Kidney epithelial cell (primary cell): ENCODE data around the gene DISC1. TPM values are rescaled to one million over a fixed set of nuclear protein-coding genes. Genes with fewer than 3 reads are reported as not detected.

Experiments used
- DNase-seq: peaks from one replicate; pipeline ENCODE4 v3.0.0-alpha.2; 2010; ENCODE audit warnings: low read depth
- H3K27me3 ChIP-seq: 2 replicates; pipeline ENCODE4 v1.6.0; 2011; ENCODE audit warnings: low read length; ENCODE audit not compliant: control insufficient read depth, insufficient read depth
- H3K36me3 ChIP-seq: 2 replicates; pipeline ENCODE4 v1.5.1; 2011; ENCODE audit warnings: low read length; ENCODE audit not compliant: control insufficient read depth, insufficient read depth
- H3K4me3 ChIP-seq: 2 replicates; pipeline ENCODE4 v1.5.1; 2011; ENCODE audit warnings: low read depth, mild to moderate bottlenecking, control low read depth, low read length
- CTCF ChIP-seq: IDR thresholded peaks from 2 replicates; pipeline ENCODE4 v1.5.1; 2011; ENCODE audit warnings: mild to moderate bottlenecking, moderate library complexity, low read length, control low read depth, inconsistent platforms; ENCODE audit not compliant: insufficient read depth, poor library complexity, severe bottlenecking
- total RNA-seq: library from RNA; depleted of rRNA; stranded (reverse); fragments of >200 nt; gene quantifications from 2 replicates; pipeline ENCODE4 v1.2.3, GENCODE V29; 2015

The DISC1 gene
- total RNA-seq, 1 donor from 2014 or later, result 5.8 TPM

DNA sequence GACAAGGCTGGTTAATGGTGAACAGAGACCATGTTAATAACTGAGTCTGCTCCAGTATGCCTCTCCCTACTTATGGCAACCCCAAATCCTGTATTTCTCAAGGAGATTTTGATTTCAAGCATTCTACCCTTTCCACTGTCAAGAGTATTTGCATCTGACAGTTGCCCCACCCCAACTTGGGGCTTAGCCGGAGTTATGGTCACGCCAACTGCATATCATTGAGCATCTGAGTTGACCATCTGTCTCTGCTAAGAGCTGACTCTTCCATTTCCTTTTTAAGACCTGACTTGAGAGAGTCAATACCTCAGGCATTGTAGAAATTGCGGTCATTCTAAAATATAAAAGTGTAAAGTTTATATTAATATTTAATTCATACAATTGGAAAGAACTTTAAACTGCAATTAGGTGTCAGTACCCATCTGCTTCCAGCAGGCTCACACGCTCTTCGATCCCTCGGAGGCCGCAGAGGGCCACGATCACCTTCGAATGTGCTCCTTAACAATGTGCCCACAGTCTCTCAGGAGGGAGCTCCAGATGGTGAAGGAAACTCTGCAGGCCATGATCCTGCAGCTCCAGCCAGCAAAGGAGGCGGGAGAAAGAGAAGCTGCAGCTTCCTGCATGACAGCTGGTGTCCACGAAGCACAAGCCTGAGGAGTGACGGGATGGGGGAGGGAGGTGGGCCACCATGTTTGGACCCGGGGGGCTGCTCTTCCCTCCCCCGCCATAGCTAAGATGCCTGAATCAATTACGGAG lies 409.8 kb downstream of the DISC1 start:
- no peak for TF ChIP-seq CTCF
- no peak for DNase-seq
- no peaks in the 10 kb centered on the region for H3K36me3 ChIP-seq
- no peaks in the 10 kb centered on the region for H3K27me3 ChIP-seq
- H3K4me3 ChIP-seq, result no peak overlapping the region

DNA sequence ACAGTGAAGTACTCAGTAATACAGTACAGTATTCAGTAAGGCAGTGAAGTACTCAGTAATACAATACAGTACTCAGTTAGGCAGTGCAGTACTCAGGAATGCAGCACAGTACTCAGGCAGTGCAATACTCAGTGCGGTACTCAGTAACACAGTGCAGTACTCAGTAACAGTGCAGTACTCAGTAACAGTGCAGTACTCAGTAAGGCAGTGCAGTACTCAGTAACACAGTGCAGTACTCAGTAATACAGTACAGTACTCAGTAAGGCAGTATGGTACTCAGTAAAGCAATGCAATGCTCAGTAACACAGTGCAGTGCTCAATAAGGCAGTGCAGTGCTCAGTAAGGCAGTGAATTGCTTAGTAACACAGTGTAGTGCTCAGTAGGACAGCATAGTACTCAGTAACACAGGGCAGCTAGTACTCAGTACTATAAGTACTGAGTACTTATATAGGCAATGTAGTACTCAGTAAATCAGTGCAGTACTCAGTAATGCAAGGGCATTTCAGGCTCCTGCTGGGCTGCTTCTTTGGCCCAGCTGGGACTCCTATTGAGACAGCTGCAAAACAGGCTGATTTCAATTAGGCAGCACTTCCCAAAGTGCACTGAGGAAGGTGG lies 411.3 kb downstream of the DISC1 start:
- no peak overlapping the region for H3K4me3 ChIP-seq
- no peaks in the 10 kb centered on the region for H3K27me3 ChIP-seq
- no peak for TF ChIP-seq CTCF
- no peak for DNase-seq
- H3K36me3 ChIP-seq, result no peaks in the 10 kb centered on the region

DNA sequence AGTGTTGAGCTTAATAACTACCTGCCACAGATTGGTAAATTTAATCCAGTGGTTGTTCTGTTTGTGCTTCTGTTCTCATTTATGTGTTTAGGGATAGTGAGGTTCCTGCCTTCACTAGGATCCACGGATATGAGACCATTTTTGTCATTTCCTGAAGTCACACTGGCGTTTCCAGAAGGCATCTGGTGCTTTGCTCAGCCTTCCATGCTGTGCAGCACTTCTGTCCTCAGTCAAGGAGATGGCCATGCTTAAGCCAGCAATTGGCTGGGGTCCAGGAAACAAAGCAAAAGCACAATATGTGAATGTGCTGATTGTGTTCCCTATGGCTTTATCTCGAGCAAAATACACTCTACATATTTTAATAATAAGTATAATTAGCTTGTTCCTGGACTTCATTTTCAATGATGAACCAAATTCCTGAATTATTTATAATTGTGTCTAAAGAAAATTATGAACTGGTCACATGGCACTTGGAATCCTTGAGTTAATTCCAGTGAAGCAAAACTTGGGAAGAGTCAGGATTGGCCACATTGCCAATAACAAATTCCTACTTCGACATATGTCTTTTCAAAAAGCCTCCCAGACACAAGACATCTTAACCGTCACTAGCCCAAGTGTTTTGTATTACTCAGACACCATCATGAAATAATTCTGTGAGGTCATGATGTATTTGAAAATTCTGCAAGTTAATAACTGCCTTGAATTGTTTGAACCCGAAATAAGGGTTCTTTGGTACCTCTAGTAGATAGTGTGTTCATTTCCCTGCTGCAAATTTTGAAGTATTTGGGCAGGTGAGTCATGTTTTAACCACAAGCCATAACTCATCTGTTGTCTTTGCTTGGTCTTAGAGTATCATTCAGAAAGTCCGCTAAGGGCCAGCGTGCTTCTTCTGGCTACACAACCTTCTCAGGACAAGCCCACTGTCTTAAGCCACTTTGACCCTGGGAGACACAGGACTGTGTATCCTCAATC lies 412.4 kb downstream of the DISC1 start:
- Histone ChIP-seq H3K4me3 (no peak overlapping the region), H3K36me3 (no peaks in the 10 kb centered on the region), H3K27me3 (no peaks in the 10 kb centered on the region)
- DNase-seq, result no peak
- no peak for TF ChIP-seq CTCF

- no peak for DNase-seq
- TF ChIP-seq CTCF, result no peak
- Histone ChIP-seq H3K27me3 (no peaks in the 10 kb centered on the region), H3K36me3 (no peaks in the 10 kb centered on the region), H3K4me3 (no peak overlapping the region)
Observed at GRCh38 chr1:232040260-232040659, 413.7 kb downstream of the DISC1 start.

- no peak for TF ChIP-seq CTCF
- H3K27me3 ChIP-seq, result no peaks in the 10 kb centered on the region
- H3K4me3 ChIP-seq, result no peak overlapping the region
- H3K36me3 ChIP-seq, result no peaks in the 10 kb centered on the region
- no peak for DNase-seq
Observed at GRCh38 chr1:232044728-232045127, 418.1 kb downstream of the DISC1 start.
